ENCODE measurements around the gene CAPZA1. TPM values are rescaled to one million over a fixed set of nuclear protein-coding genes. Genes with fewer than 3 reads are reported as not detected.

Gene CAPZA1
- polyA plus RNA-seq, 1 of the 3 experiments (the other 2 are of a cell fraction), result 50.8 TPM

DNA sequence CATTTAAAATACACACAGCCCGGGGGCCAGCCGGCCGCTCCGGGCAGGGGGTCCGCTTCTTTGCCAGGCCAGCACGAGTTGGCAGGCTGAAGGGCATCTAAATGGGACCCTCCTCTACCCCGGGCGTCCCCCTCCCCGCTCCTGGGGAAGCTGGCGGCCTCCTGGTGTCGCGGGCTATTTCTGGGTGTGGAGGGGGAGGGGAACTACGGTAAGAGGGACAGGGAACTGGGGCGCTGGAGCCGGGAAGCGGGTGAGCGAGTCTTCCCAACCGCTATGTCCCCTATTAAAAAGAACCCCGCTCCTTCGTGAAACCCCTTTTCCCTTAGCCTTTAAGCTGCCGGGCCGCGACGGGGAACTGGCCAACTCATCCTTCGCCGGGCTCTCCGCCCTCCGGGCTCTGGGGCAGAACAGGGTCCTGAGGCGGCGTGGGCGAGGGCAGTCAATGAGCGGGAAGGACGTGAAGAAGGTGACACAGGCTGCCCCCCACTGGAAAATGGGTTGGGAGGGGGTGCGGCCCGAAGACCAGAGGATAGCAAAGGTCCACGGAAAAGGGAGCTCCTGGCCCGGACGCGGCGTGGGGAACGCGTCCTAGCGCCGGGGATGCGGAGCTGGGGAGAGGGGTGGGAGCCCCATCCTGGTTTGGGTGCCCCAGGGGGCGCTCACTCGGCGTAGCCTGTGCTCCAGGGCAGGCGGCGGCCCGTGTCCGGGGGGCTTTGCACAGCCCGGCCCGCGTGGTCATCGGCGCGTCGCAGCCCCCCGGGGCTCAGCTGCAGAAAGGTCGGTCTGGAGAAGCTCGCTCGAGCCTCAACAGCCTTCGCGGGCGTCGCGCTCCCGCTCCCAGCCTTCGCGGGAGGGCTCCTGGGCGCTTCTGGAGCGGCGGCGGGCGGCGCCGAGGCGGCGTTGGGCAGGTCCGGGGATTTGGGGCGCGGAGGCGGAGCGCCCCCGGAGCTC lies 95.0 kb downstream of the CAPZA1 start:
- Histone ChIP-seq H2AFZ (ENCODE audit: low read depth) (peak overlapping the region; percentile 93), H3K79me2 (ENCODE audit: insufficient read depth) (no peaks in the 10 kb centered on the region), H3K4me2 (peak overlapping the region; percentile 96), H4K20me1 (ENCODE audit: insufficient read depth) (no peaks in the 10 kb centered on the region), H3K9me3 (no peaks in the 10 kb centered on the region), H3K4me1 (ENCODE audit: control insufficient read depth in 1 of 2, insufficient read depth in 2 of 2, low read depth in 1 of 2, low read length in 1 of 2) (peaks cover 0 to 23% of the 10 kb centered on the region in 2 experiments; a peak in 1 of 4 replicates), H3K27me3 (ENCODE audit: insufficient read depth) (no peaks in the 10 kb centered on the region), H3F3A (replicated peaks; ENCODE audit: insufficient read depth) (peaks cover 9% of the 10 kb centered on the region), H3K36me3 (replicated peaks in 1 of 2; ENCODE audit: control insufficient read depth in 1 of 2, insufficient read depth in 2 of 2, low read length in 1 of 2) (no peaks in the 10 kb centered on the region), H3K9ac (peak overlapping the region; percentile 22; the same call in 1 of the 2 replicates), H3K4me3 (ENCODE audit: low read depth in 2 of 2, low read length in 1 of 2) (peak overlapping the region; percentile 72 to 83), H3K9me2 (no peaks in the 10 kb centered on the region), H3K27ac (ENCODE audit: low read depth in 2 of 2, low read length in 1 of 2) (no peak overlapping the region; a peak in 1 of 4 replicates)
- WGBS (ENCODE audit: low lambda C conversion rate), result 5% methylated on average over 20 of the region's 86 CpGs
- ChIA-PET POLR2A (interaction anchor here (0.9 to 1.0 kb wide), 3 partner anchors 10 to 358 kb away, joined by 3 to 5 read pairs (median 4); partner anchors contain the start of gene MOV10), CTCF (interaction anchor here (1.0 to 11.8 kb wide), 30 partner anchors 6 to 362 kb away, joined by 3 to 754 read pairs (median 11); partner anchors contain the start of genes LRIG2, MOV10 and RHOC)
- peak; percentile 50 for DNase-seq
- peak; percentile 47 for TF ChIP-seq CTCF (IDR thresholded peaks at IDR 0.05)
- no peak for TF ChIP-seq FOXM1 (IDR thresholded peaks at IDR 0.05; ENCODE audit: low read depth)
- TF ChIP-seq, protein P1, sequence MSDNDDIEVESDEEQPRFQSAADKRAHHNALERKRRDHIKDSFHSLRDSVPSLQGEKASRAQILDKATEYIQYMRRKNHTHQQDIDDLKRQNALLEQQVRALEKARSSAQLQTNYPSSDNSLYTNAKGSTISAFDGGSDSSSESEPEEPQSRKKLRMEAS (IDR thresholded peaks at IDR 0.05; ENCODE audit: low read depth), result peak; percentile 21; the same call in 1 of the 2 replicates

DNA sequence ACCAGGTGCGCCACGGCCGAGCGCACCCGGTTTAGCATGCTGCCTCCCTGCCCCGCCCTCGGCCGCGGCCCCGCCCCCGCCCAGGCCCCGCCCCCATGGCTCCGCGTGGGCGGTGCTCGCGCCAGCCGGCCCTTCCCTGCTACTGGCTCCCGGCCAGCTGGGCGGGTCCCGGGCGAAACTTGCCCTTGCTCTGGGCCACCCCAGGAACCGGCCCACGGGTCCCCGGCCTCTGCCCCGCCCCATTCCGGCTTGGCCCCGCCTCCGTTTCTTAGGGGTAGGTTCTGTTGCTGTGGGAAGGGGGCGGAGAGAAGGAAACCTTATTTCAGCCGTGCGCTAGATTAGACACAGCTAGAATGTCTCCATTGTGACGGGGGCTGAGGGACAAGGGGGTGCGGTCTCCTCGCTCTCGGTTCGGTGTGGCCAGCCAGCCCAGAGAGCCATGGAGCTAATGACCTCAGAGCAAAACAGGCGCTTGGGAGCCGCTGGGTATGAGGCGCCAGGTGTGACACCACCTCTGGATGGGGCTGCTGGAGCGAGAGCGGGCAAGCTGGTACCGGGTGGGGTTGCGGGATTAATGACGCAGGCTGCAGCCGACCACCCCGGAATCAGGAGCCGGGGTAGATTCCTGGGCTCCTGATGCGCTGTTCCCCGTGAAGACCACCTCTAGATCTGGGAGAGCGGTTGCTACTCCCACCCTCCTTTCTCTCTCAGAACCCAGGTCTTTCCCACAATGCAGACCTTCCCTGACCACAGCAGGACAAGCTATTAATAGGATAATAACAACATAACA lies 95.8 kb downstream of the CAPZA1 start, which contains the start of gene PPM1J:
Gene PPM1J, minus strand, starts transcription at position 69 of the 790 bp plus-strand sequence. Its CDS starts 31 bp downstream, at position 38.
- Histone ChIP-seq H2AFZ (ENCODE audit: low read depth) (peak within 1 kb of the TSS; percentile 96), H3K4me2 (peak within 1 kb of the TSS; percentile 96), H3K36me3 (replicated peaks in 1 of 2; ENCODE audit: control insufficient read depth in 1 of 2, insufficient read depth in 2 of 2, low read length in 1 of 2) (no peaks in the 10 kb centered on the region), H3K4me3 (ENCODE audit: low read depth in 2 of 2, low read length in 1 of 2) (peak within 1 kb of the TSS; percentile 72 to 83), H3K79me2 (ENCODE audit: insufficient read depth) (no peaks in the 10 kb centered on the region), H3K27ac (ENCODE audit: low read depth in 2 of 2, low read length in 1 of 2) (peak within 1 kb of the TSS in 1 of 2 experiments; percentile 29; a peak in 2 of 4 replicates), H3K9me2 (no peaks in the 10 kb centered on the region), H4K20me1 (ENCODE audit: insufficient read depth) (no peaks in the 10 kb centered on the region), H3K9ac (peak within 1 kb of the TSS; percentile 22; the same call in 1 of the 2 replicates), H3K9me3 (no peaks in the 10 kb centered on the region), H3F3A (replicated peaks; ENCODE audit: insufficient read depth) (peaks cover 9% of the 10 kb centered on the region), H3K27me3 (ENCODE audit: insufficient read depth) (no peaks in the 10 kb centered on the region), H3K4me1 (ENCODE audit: control insufficient read depth in 1 of 2, insufficient read depth in 2 of 2, low read depth in 1 of 2, low read length in 1 of 2) (peaks cover 0 to 23% of the 10 kb centered on the region in 2 experiments; a peak in 1 of 4 replicates)
- WGBS (ENCODE audit: low lambda C conversion rate), result 0% methylated on average over 11 of the region's 51 CpGs
- TF ChIP-seq MXI1 (IDR thresholded peaks at IDR 0.05; ENCODE audit: low read depth, low read length), result peak; percentile 28; the same call in 1 of the 2 replicates
- TF ChIP-seq REST (IDR thresholded peaks at IDR 0.05; ENCODE audit: low read depth, low read length), result no peak
- no peak for TF ChIP-seq RXRA (IDR thresholded peaks at IDR 0.05; ENCODE audit: borderline replicate concordance, low read depth)
- TF ChIP-seq, protein P1 (IDR thresholded peaks at IDR 0.05; ENCODE audit: low read depth), result no peak; the same call in 1 of the 2 replicates
- peak; percentile 57 for TF ChIP-seq NFIC (IDR thresholded peaks at IDR 0.05; ENCODE audit: borderline replicate concordance)
- ChIA-PET CTCF (interaction anchor here (0.6 to 11.8 kb wide), 61 partner anchors 7 to 422 kb away, joined by 3 to 754 read pairs (median 4); partner anchors contain the start of genes LRIG2, MOV10, RHOC and ST7L), POLR2A (interaction anchor here (0.9 to 1.0 kb wide), 3 partner anchors 11 to 357 kb away, joined by 3 to 5 read pairs (median 4); partner anchors contain the start of gene MOV10)
- DNase-seq, result peak; percentile 96

Measured in SK-N-SH (cell line).